OCI-LY7 (cell line): ENCODE data around the gene EIF4E3. TPM values are rescaled to one million over a fixed set of nuclear protein-coding genes. Genes with fewer than 3 reads are reported as not detected.

Experiments
- BruUV-seq: library from RNA; stranded (reverse); fragments of 400-500 nt; replicated peaks from 2 replicates; lab custom pipeline; 2021; lab: Mats Ljungman, UMichigan
- CTCF ChIA-PET: fragments of 300-600 bp; sonication (Branson Sonifier 250); formaldehyde crosslinking; loops from one replicate; lab custom pipeline; 2022; ENCODE audit warnings: antibody characterized with exemption; ENCODE audit not compliant: unreplicated experiment; lab: Charles Lee
- POLR2A ChIA-PET: fragments of 300-600 bp; sonication (Branson Sonifier 250); formaldehyde crosslinking; loops from one replicate; lab custom pipeline; 2022; ENCODE audit warnings: antibody characterized with exemption; lab: Charles Lee
- DNase-seq: peaks from one replicate; pipeline ENCODE4 v3.0.0-alpha.2; 2015; ENCODE audit warnings: low spot score
- H2AFZ ChIP-seq: fragments of 200-600 bp; sonication (generic), shearing (Covaris generic); 2 replicates; pipeline ENCODE4 v1.6.1; 2014; ENCODE audit warnings: mild to moderate bottlenecking, antibody characterized with exemption, low read length, moderate library complexity
- H3K27ac ChIP-seq: fragments of 200-600 bp; sonication (generic); 2 replicates; pipeline ENCODE4 v1.5.1; 2014; ENCODE audit warnings: mixed run types, low read depth, mild to moderate bottlenecking, moderate library complexity, low read length, inconsistent platforms; ENCODE audit not compliant: poor library complexity, severe bottlenecking
- H3K36me3 ChIP-seq: fragments of 200-600 bp; sonication (generic); 2 replicates; pipeline ENCODE4 v1.6.1; 2014; ENCODE audit warnings: mild to moderate bottlenecking, antibody characterized with exemption, low read length, moderate library complexity, mixed read lengths; ENCODE audit not compliant: insufficient read depth
- H3K4me1 ChIP-seq: fragments of 200-600 bp; sonication (generic); 2 replicates; pipeline ENCODE4 v1.5.1; 2014; ENCODE audit warnings: mild to moderate bottlenecking, low read length; ENCODE audit not compliant: insufficient read depth, poor library complexity, severe bottlenecking
- H3K4me2 ChIP-seq: fragments of 200-600 bp; sonication (generic); 2 replicates; pipeline ENCODE4 v1.6.1; 2014; ENCODE audit warnings: mild to moderate bottlenecking, low read length
- H3K4me3 ChIP-seq: fragments of 200-600 bp; sonication (generic); 2 replicates; pipeline ENCODE4 v1.5.1; 2014; ENCODE audit warnings: mild to moderate bottlenecking, low read depth, low read length; ENCODE audit not compliant: poor library complexity, severe bottlenecking
- H3K79me2 ChIP-seq: fragments of 200-600 bp; sonication (generic); 2 replicates; pipeline ENCODE4 v1.6.1; 2016; ENCODE audit warnings: low read depth, mild to moderate bottlenecking, low read length, moderate library complexity, mixed read lengths; ENCODE audit not compliant: insufficient read depth
- H3K9me2 ChIP-seq: fragments of 200-600 bp; sonication (generic); 2 replicates; pipeline ENCODE4 v1.6.1; 2016; ENCODE audit warnings: mild to moderate bottlenecking, low read length, mixed read lengths; ENCODE audit not compliant: insufficient read depth
- H3K9me3 ChIP-seq: fragments of 200-600 bp; sonication (generic); 2 replicates; pipeline ENCODE4 v1.6.1; 2014; ENCODE audit warnings: mild to moderate bottlenecking, mixed run types, low read length, mixed read lengths
- H4K20me1 ChIP-seq: fragments of 200-600 bp; sonication (generic); 2 replicates; pipeline ENCODE4 v1.6.1; 2014; ENCODE audit warnings: mild to moderate bottlenecking, antibody characterized with exemption, low read length, moderate library complexity, mixed read lengths; ENCODE audit not compliant: insufficient read depth
- CTCF ChIP-seq: fragments of 200-600 bp; sonication (generic); conservative IDR thresholded peaks from 2 replicates; pipeline ENCODE4 v1.5.1; 2014; ENCODE audit warnings: mild to moderate bottlenecking, antibody characterized with exemption, low read length, moderate library complexity, mixed read lengths
- EZH2phosphoT487 ChIP-seq: fragments of 200-600 bp; sonication (generic); IDR thresholded peaks from 2 replicates; pipeline ENCODE4 v1.6.1; 2018; ENCODE audit warnings: low read depth, borderline replicate concordance, mild to moderate bottlenecking, mixed run types, antibody characterized with exemption, low read length, moderate library complexity, mixed read lengths
- intact Hi-C: fragments of 100-400 bp; cut with micrococcal nuclease; formaldehyde crosslinking; loops from one replicate; pipeline ENCODE4 v1.10.0; 2022; ENCODE audit not compliant: unreplicated experiment
- total RNA-seq, 2 experiments: library from RNA; depleted of rRNA in 1 of 2; stranded (reverse); fragments of >200 nt in 1 of 2; shearing (Covaris generic) in 1 of 2; gene quantifications; 2 replicates each; pipeline ENCODE4 v1.2.3, GENCODE V29; 2014 to 2022

EIF4E3 gene
- total RNA-seq, 2 experiments from 2014 or later = not detected

DNA sequence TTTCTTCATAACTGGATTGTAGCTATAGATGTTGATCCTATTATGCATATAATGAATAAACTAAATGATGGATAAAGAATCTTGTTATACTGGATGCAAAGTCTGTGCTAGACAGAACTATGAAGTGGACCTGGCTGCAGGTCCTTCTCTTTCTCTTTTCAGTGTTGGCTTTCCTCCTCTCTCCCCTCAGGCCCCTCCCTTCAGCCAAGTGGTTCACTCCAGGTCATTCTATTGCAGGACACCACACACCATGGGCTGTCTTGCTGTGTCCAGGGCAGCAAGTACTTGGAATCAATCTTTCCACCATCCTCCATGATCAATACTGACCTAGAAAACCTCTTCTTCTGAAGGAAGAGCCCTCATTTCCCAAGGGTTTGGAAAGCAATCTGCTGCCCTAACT is 20.3 kb downstream of the EIF4E3 start:
- POLR2A ChIA-PET = no interaction called here
- H3K4me3 ChIP-seq = no peak overlapping the region
- TF ChIP-seq CTCF (no peak), EZH2phosphoT487 (no peak)
- H3K4me1 ChIP-seq = no peaks in the 10 kb centered on the region
- no TSS peak for BruUV-seq
- no peak for DNase-seq
- no peaks in the 10 kb centered on the region for H3K9me2 ChIP-seq
- no peaks in the 10 kb centered on the region for H3K79me2 ChIP-seq
- no peaks in the 10 kb centered on the region for H4K20me1 ChIP-seq
- no peak overlapping the region for H3K4me2 ChIP-seq
- H3K9me3 ChIP-seq = no peaks in the 10 kb centered on the region
- no peak overlapping the region for H2AFZ ChIP-seq
- CTCF ChIA-PET = no interaction called here
- H3K36me3 ChIP-seq = no peaks in the 10 kb centered on the region
- intact Hi-C loops = no loop called here
- no peak overlapping the region for H3K27ac ChIP-seq

GRCh38 chr3:71703797-71704196 is 21.4 kb downstream of the EIF4E3 start:
- Histone ChIP-seq H3K9me3 (no peaks in the 10 kb centered on the region), H3K79me2 (no peaks in the 10 kb centered on the region), H3K27ac (no peak overlapping the region), H3K4me1 (no peaks in the 10 kb centered on the region), H2AFZ (no peak overlapping the region), H4K20me1 (no peaks in the 10 kb centered on the region), H3K36me3 (no peaks in the 10 kb centered on the region), H3K9me2 (no peaks in the 10 kb centered on the region), H3K4me3 (no peak overlapping the region), H3K4me2 (no peak overlapping the region)
- ChIA-PET POLR2A (no interaction called here), CTCF (no interaction called here)
- no TSS peak for BruUV-seq
- DNase-seq = no peak
- intact Hi-C loops = no loop called here
- TF ChIP-seq CTCF (no peak), EZH2phosphoT487 (no peak)

GRCh38 chr3:71702131-71703024 is 22.8 kb downstream of the EIF4E3 start:
- no peak for DNase-seq
- Histone ChIP-seq H3K9me2 (no peaks in the 10 kb centered on the region), H3K27ac (no peak overlapping the region), H2AFZ (no peak overlapping the region), H4K20me1 (no peaks in the 10 kb centered on the region), H3K36me3 (no peaks in the 10 kb centered on the region), H3K4me3 (no peak overlapping the region), H3K9me3 (no peaks in the 10 kb centered on the region), H3K4me2 (no peak overlapping the region), H3K4me1 (no peaks in the 10 kb centered on the region), H3K79me2 (no peaks in the 10 kb centered on the region)
- TF ChIP-seq CTCF (no peak), EZH2phosphoT487 (no peak)
- ChIA-PET POLR2A (interaction anchor here (0.6 to 0.7 kb wide), 2 partner anchors 586 to 624 kb away, joined by 3 to 4 read pairs; no protein-coding TSS in a partner anchor), CTCF (no interaction called here)
- no TSS peak for BruUV-seq
- intact Hi-C loops = no loop called here
